Effector CD8-positive, alpha-beta T cell (primary cell): ENCODE data around the gene CLIC3.

Experiments
- DNase-seq: peaks from one replicate; lab custom pipeline; 2025; lab: John Stamatoyannopoulos, UW

The CLIC3 gene

GRCh38 chr9:136964171-136964689 is 32.1 kb downstream of the CLIC3 start:
- DNase-seq, result no peak

DNA sequence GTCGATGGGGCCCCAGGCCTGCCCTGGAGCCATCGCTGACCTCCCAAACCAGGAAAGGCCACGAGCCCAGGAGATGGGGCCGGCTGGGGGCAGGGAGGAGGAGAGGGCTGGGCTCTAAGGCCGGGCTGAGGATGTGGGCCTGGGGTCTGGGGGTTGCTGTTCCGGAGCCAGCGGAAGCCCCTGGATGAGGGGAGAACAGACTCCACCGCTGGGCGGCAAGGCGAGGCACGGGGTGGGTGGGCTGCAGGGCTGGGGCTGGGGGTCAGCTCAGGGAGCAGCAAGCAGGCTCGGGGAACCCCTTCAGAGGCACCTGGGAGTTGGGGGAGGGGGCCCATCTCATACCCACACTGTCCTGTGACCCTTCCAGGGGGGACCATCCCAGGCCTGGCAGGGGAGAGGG is 32.6 kb downstream of the CLIC3 start:
- no peak for DNase-seq

DNA sequence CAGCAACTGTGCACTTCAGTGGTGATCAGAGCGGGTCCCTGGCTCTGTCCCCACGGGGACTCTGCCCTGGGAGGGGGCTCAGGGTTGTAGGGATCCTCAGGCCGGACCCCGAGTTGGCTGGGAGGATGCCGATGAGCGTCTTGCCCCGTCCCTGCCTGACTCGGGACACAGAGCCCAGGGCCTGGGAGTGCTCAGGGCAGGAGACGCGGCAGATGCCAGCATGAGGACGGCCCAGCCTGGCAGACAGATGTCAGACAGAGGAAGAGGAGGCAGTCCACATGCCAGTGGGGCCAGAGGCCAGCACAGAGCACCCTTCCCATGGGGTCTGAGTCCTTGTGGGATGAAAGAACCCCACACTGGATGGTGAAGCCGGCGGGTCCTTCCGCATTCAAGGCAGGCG is 33.0 kb downstream of the CLIC3 start:
- no peak for DNase-seq

DNA sequence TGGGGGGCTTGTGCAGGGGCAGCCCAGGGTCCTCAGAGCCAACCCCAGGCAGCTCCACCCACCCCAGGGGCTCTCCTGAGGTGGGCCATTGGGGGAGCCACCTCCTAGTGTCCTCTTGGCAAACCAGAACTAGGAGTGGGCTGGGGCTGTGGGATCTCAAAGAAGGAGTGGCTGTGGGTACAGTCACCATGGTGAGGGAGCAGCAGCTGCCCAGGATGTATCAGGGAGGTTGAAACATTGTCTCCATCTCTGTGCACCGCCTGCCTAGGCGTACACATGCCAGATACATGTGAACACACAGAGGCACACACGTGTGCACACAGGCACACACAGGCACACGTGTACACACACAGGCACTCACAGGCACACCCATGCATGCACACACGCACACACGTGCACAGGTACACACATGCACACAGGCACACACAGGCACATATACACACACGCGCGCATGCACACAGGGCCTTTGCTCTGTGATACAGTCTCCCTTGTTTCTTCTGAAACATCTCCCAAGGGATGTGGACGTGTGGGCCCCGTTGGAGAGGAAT is 33.6 kb downstream of the CLIC3 start:
- no peak for DNase-seq

DNA sequence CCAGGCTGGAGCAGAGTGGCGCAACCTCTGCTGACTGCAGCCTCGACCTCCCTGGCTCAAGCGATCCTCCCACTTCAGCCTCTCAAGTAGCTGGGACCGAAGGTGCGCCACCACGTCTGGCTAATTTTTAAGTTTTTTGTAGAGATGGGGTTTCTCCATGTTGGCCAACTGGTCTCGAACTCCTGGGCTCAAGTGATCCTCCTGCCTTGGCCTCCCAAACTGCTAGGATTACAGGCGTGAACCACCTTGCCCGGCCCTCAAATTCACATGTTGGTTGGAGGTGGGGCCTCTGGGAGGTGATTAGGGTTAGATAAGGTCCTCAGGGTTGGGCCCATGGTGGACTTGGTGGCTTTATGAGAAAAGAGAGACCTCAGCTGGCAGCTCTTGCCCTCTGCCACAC is 34.2 kb downstream of the CLIC3 start:
- no peak for DNase-seq

DNA sequence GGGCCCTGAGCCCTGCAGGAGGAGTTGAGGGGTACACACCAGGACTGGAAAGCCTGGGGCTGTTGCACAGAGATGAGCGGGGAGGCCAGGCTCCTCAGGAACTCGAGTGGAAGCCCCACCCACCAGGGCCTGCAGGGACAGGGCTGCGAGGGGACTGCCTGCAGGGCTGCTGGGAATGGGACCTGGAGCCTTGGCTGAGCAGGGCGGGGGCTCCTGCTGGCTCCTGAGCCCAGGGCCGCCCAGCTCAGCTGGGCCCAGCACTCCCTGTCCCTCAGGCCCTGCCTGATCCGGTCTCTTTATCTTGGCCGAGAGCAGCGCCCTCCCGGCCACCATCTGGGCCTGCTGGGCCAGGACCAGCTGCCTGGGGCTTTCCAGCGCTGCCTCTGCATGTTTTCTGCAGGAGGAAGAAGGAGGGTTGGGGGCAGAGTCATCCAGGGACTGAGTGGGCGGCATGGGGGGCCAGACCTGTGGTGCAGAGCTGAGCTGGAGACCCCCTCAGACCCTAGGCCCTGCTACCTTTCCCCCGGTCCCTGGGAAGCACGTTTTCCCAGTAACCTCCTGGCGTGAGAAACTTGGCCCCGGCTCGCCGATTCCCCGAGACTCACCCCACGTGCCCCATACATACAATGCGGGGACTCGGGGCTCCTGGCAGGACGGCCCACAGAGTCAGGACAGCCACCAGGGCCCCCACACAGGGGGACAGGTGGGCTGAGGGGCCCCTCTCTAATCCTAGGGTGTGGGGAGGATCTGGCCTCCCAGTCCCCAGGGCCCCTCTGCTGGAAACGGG is 34.9 kb downstream of the CLIC3 start:
- DNase-seq, result no peak

DNA sequence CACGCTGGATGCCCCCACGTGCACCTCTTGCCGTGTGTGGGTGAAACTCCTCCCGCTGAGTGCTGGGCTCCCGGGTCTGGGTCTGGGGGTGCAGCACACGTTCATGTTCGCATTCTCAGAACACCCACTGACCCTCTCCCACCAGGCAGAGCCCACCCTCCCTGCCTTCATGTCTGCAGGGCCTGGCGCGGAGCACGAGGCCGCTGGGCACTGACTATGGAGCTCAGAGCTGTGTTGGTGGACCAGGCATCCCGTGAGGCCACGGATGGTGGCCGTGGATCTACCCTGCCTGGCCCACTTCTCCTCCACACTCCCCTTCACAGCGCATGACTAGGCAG is 35.5 kb downstream of the CLIC3 start:
- no peak for DNase-seq

GRCh38 chr9:136960212-136960937 is 36.0 kb downstream of the CLIC3 start:
- no peak for DNase-seq

GRCh38 chr9:136958898-136959850 is 37.2 kb downstream of the CLIC3 start:
- DNase-seq, result no peak

DNA sequence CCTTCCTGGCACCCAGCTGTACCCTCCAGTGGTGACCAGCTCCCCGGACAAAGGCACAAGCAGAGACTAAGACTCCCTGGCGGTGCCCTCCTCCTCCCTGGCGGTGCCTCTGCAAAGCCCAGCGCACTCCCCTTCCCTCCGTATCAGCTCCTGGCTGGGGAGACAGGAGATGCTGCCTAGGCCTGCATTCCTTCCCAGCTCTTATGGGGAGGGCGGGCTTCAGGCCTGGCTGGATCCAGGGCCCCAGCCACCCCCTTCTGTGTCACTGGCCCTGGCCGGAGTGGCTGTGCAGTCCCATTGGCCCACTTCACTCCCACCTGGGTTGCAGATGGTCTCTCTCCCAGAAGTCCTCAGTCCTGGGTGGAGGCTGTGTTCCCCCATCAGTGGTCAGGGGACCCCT is 37.9 kb downstream of the CLIC3 start:
- DNase-seq, result no peak

DNA sequence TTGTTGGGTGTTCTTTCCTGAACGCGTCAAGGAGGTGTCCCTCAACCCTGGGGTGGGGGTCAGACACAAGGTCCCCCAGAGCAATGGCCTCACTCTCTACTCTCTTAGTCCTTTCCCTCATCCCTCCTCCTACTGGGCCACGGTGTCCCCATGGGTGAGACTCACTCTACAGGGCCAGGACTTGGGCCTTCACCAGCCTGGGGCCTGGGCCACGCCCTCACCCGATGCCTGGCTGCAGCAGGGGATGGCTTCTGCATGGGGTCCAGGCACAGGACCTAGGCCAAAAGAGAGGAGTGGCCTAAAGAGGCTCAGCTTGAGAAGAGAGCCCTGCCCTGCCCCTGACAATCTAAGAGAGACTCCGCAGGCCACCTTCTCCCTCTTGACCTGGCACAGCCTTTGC is 38.5 kb downstream of the CLIC3 start:
- no peak for DNase-seq

DNA sequence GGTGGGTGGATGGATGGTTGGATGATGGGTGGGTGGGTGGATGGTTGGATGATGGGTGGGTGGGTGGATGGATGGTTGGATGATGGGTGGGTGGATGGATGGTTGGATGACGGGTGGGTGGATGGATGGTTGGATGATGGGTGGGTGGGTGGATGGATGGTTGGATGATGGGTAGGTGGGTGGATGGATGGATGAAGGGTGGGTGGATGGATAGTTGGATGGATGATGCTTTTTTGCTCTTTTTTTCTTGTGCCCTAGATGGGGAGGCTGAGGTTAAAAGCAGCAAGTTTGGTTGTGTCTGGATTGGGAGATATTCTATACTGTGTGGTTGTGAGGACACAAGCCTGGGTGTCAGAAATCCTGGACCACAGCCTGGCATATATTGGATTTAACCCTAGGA is 38.9 kb downstream of the CLIC3 start:
- DNase-seq, result no peak

DNA sequence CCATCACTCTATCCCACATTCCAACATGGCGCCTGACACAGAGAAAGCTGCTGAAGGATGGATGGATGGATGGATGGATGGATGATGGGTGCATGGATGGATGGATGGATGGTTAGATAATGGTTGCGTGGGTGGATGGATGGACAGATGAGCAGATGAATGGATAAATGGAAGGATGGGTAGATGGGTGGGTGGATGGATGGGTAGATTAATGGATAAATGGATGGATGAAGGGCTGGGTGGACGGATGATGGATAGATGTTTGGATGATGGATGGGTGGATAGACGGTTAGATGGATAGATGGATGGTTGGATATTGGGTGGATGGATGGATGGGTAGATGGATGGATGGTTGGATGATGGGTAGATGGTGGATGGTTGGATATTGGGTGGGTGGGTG is 39.8 kb downstream of the CLIC3 start:
- DNase-seq, result no peak

DNA sequence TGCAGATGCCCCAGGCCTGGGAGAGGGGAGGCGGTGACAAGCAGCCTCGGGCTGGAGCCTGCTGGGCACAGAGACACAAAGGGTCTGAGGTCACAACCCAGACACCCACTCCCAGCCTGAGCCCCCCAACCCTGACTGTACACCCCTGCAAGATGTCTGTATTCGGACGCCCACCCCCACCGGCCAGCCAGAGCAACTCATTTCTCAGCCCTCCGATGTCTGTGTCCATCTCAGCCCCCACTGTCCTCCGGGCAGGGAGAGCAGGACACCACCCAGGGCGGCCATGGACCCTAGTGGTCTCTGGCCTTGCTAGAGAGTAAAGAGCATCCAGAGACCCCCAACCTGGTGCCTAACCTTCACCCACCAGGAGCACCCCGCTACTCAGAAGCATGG is 40.4 kb downstream of the CLIC3 start:
- no peak for DNase-seq

- DNase-seq, result no peak
Measured at GRCh38 chr9:136955202-136955942, 41.0 kb downstream of the CLIC3 start.

DNA sequence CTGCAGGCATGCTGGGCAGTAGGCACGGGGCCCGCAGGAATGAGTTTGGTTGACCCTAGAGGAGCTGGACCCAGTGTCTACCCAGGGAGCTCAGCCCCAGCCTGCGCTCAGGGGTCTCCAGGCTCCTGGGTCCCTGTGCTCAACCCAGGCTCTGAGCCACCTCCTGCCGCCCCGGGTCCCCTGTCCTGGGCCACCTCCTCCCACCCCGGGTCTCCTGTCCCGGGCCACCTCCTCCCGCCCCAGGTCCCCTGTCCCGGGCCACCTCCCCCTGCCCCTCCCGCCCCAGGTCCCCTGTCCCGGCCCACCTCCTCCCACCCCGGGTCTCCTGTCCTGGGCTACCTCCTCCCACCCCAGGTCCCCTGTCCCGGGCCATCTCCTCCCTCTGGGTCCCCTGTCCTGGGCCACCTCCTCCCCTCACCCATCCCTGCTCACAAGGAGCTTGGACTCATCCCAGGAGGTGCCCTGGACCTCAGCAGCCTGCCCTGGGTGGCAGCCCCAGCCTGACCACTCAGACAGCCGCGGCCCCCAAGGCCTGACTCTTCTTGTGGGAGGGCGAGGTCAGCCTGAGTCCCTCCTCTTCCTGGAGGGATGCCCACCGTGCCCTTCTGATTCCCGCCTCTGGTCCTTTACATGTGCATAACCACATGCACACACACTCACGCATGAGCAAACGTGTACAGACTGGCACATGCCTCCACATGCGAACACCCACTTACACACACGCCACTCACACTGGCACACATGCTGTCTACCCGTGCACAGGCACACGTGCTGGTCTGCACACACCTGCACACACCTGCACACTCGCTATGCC is 41.9 kb downstream of the CLIC3 start:
- no peak for DNase-seq

DNA sequence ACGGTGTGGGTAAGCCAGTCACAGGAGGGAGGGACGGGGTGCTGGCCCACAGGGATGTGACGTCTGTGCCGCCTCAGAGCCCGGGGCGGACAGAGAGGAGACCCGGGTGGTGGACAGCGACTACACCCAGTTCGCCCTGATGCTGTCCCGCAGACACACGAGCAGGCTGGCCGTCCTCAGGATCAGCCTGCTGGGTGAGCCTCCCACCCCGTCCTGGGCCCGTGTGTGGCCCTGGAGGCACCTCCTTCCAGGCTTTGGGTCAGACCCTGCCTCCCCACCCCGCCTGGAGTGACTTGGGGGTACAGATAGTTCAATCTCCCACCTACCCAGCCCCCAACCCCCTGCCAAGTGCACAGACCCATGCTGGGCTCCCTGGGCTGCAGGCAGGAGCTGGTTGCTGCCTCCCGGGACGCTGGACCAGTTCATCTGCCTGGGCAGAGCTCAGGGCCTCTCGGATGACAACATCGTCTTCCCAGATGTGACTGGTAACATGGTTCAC is 42.5 kb downstream of the CLIC3 start:
- DNase-seq, result no peak

DNA sequence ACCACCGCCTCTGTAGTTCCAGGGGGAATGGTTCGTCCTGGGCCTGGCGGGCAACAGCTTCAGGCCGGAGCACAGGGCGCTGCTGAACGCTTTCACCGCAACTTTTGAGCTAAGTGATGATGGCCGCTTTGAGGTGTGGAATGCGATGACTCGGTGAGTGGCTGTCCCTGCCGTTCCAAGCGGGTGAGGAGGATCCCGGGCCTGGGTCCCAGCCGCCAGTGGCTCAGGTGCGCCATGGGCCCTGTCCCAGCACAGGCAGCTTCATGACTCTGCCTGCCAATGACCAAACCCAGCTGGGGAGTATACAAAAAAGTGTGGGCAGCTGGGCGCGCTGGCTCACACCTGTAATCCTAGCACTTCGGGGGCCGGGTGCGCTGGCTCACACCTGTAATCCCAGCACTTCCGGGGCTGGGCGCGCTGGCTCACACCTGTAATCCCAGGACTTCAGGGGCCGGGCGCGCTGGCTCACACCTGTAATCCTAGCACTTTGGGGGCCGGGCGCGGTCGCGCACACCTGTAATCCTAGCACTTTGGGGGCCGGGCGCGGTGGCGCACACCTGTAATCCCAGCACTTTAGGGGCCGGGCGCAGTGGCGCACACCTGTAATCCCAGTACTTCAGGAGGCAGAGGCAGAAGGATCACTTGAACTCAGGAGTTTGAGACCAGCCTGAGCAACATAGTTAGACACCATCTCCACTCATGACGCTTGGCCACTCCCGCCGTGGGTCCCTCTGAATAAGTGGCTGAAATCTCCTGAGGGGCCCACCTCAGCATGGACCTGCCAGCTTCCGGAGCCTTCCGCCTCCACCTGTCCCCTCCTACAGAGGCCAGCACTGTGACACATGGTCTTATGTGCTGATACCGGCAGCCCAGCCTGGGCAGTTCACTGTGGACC is 43.2 kb downstream of the CLIC3 start:
- no peak for DNase-seq

DNA sequence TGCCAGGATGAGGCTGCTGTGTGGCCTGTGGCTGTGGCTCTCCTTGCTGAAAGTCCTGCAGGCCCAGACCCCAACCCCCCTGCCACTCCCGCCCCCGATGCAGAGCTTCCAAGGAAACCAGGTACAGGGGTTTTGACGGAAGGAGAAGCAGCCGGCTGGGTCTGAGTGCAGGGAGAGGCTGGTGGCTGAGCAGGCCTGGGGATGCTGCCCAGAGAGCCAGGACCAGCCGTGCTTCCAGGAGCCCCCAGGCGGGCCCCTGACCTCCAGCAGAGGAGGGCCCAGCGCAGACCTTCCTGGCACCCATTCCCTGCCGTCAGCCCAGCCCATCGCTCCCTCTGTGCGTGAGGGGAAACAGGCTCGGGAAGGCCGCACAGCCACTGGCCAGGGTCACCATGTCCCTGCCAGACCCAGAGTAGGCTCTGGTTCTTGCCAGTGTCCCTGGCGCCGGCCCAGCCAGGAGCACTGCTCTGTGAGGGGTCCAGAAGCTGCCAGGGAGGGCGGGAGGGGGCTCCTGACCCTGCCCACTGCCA is 44.0 kb downstream of the CLIC3 start:
- no peak for DNase-seq
